ENCODE results near the gene CRY2. TPM values are rescaled to one million over a fixed set of nuclear protein-coding genes. Genes with fewer than 3 reads are reported as not detected.
"Not testable (repeated sequence)": the region's sequence is repeated elsewhere in the genome, so short reads cannot be mapped to it uniquely, and the experiment has no call there.

Gene CRY2
- total RNA-seq, 4 donors from 2014 or later: 42.2 to 73.6 (median 50.2) TPM

DNA sequence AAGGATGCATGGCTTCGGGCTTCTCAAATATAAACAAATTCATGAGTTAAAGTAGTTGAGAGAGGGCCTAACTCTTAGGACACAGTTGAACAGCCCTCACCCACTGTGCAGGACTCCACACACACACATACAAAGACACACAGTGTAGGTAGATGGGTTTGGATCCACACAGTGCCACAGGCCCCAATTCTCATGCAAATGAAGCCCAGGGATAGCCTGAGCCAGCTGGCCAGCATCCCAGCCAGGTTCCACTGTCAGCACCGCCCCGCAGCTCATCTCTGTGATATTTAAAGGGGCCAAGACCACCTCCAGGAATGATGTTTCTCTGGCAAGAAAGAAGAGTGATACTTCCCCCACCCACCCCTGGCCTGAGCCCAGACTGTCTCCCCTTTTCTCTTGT lies 30.7 kb upstream of the CRY2 start:
- Histone ChIP-seq H3K9me3 (no peaks in the 10 kb centered on the region), H3K27me3 (no peaks in the 10 kb centered on the region), H3K36me3 (no peaks in the 10 kb centered on the region), H3K4me3 (no peak overlapping the region), H3K27ac (no peak overlapping the region), H3K4me1 (no peaks in the 10 kb centered on the region)
- in situ Hi-C loops (cut with MboI; ENCODE audit: low pct_ligation_motif_present in 1 of 4, low pct_unique_long_range_greater_than_20kb in 1 of 4, low sequenced_read_pairs in 3 of 4): no loop called here
- DNase-seq: peak; percentile 19
- intact Hi-C loops (cut with DNase I; ENCODE audit: low total_unique reads): no loop called here
- 65 to 100% methylated on average over 1 to 3 of the region's 3 CpGs for WGBS, 2 donors (ENCODE audit: low coverage in 1 of 2)
- TF ChIP-seq, protein P1, sequence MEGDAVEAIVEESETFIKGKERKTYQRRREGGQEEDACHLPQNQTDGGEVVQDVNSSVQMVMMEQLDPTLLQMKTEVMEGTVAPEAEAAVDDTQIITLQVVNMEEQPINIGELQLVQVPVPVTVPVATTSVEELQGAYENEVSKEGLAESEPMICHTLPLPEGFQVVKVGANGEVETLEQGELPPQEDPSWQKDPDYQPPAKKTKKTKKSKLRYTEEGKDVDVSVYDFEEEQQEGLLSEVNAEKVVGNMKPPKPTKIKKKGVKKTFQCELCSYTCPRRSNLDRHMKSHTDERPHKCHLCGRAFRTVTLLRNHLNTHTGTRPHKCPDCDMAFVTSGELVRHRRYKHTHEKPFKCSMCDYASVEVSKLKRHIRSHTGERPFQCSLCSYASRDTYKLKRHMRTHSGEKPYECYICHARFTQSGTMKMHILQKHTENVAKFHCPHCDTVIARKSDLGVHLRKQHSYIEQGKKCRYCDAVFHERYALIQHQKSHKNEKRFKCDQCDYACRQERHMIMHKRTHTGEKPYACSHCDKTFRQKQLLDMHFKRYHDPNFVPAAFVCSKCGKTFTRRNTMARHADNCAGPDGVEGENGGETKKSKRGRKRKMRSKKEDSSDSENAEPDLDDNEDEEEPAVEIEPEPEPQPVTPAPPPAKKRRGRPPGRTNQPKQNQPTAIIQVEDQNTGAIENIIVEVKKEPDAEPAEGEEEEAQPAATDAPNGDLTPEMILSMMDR (IDR thresholded peaks at IDR 0.05): no peak
- TF ChIP-seq POLR2A (IDR thresholded peaks at IDR 0.05) (no peak), POLR2AphosphoS5 (IDR thresholded peaks at IDR 0.05) (no peak), EP300 (IDR thresholded peaks at IDR 0.05; ENCODE audit: low read depth) (no peak)

DNA sequence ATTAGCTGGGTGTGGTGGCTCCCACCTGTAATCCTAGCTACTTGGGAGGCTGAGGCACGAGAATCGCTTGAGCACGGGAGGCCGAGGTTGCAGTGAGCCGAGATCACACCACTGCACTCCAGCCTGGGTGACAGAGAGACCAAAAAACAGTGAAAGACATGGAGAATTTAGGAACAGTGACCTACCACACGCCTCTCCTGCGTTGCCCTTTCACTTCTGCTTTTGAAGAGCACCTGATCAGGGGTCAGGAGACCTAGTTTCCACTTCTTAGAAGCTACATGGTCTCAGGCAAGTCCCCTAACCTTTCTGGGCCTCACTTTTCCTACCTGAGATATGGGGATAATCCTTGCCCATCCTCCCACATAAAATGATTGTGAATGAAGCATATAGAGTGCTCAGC lies 30.1 kb upstream of the CRY2 start:
- TF ChIP-seq, protein P1 (IDR thresholded peaks at IDR 0.05): no peak
- no peak for TF ChIP-seq POLR2AphosphoS5 (IDR thresholded peaks at IDR 0.05)
- no peak for TF ChIP-seq EP300 (IDR thresholded peaks at IDR 0.05; ENCODE audit: low read depth)
- TF ChIP-seq POLR2A (IDR thresholded peaks at IDR 0.05): no peak
- Histone ChIP-seq H3K4me1 (no peaks in the 10 kb centered on the region), H3K9me3 (no peaks in the 10 kb centered on the region), H3K27me3 (no peaks in the 10 kb centered on the region), H3K27ac (no peak overlapping the region), H3K36me3 (no peaks in the 10 kb centered on the region), H3K4me3 (no peak overlapping the region)
- in situ Hi-C loops (cut with MboI; ENCODE audit: low pct_ligation_motif_present in 1 of 4, low pct_unique_long_range_greater_than_20kb in 1 of 4, low sequenced_read_pairs in 3 of 4): no loop called here
- DNase-seq: no peak
- 93 to 100% methylated on average over 5 to 7 of the region's 7 CpGs for whole genome bisulfite sequencing, 2 donors (ENCODE audit: low coverage in 1 of 2)
- intact Hi-C loops (cut with DNase I; ENCODE audit: low total_unique reads): no loop called here

DNA sequence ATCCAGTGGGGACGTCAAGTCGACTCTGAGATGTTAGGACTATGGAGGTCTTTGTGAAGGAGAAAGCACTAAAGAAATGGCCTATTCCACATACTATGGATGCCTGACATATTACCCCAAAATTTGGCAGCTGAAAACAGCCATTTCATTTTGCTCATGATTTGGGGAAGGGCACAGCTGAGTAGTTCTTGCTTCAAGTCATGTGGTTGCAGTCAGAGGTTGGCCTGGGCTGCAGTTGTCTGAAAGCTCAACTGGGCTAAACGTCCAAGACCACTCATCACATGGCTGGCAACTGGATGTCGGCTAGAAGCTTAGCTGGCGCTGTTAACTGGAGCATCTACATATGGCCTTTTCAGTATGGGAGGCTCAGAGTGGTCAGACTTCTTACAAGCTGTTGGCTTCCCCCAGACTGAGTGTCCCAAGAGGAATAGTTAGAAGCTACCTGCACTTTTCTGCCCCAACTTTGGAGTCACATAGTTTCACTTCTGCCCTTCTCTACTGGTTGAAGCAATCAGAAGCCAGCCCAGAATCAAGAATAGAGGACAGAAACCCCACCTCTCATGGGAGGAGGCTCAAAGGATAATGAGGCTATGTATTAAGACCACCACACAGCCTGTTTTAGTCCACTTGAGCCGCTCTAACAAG lies 28.2 kb upstream of the CRY2 start:
- H3K9me3 ChIP-seq: no peaks in the 10 kb centered on the region
- H3K4me3 ChIP-seq: no peak overlapping the region
- in situ Hi-C loops (cut with MboI; ENCODE audit: low pct_ligation_motif_present in 1 of 4, low pct_unique_long_range_greater_than_20kb in 1 of 4, low sequenced_read_pairs in 3 of 4): no loop called here
- no peaks in the 10 kb centered on the region for H3K36me3 ChIP-seq
- no peak for DNase-seq
- H3K27ac ChIP-seq: no peak overlapping the region
- 84 to 100% methylated on average over 1 to 6 of the region's 6 CpGs for WGBS, 2 donors (ENCODE audit: low coverage in 1 of 2)
- H3K4me1 ChIP-seq: no peaks in the 10 kb centered on the region
- intact Hi-C loops (cut with DNase I; ENCODE audit: low total_unique reads): no loop called here
- no peaks in the 10 kb centered on the region for H3K27me3 ChIP-seq
- TF ChIP-seq EP300 (IDR thresholded peaks at IDR 0.05; ENCODE audit: low read depth) (no peak), POLR2AphosphoS5 (IDR thresholded peaks at IDR 0.05) (no peak), POLR2A (IDR thresholded peaks at IDR 0.05) (no peak)
- TF ChIP-seq, protein P1 (IDR thresholded peaks at IDR 0.05): no peak

DNA sequence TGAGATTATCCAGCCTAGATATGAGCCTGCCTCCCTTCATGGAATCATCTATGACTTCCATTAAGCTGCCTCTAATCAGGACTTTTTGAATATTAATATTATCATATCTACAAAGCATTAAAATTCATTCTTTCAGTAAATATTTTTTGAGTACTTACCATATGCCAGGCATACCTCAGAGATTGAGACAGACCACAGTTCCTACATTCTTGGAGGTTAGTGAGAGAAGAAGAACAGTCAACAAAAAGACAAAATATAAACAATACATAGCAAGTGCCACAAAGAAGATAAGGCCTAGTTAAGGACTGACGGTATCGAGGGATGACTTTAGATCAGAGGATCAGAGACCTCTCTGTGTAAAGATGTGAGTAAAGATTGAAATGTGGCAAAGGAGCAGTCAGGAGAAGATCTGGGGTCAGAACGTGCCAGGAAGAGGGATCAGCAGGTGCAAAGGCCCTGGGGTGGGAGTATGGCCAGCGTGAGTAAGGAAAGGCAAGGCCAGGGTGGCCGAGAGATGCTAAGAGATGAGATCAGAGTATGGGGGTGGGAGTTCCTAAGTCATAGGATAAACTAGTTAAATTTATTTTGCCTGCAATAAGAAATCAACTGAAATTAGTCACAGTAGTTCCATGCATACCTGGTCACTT lies 26.9 kb upstream of the CRY2 start:
- DNase-seq: no peak
- Histone ChIP-seq H3K27me3 (no peaks in the 10 kb centered on the region), H3K9me3 (no peaks in the 10 kb centered on the region), H3K4me1 (no peaks in the 10 kb centered on the region), H3K4me3 (no peak overlapping the region), H3K36me3 (no peaks in the 10 kb centered on the region), H3K27ac (no peak overlapping the region)
- intact Hi-C loops (cut with DNase I; ENCODE audit: low total_unique reads): no loop called here
- 94 to 100% methylated on average over 4 to 5 of the region's 5 CpGs for WGBS, 2 donors (ENCODE audit: low coverage in 1 of 2)
- in situ Hi-C loops (cut with MboI; ENCODE audit: low pct_ligation_motif_present in 1 of 4, low pct_unique_long_range_greater_than_20kb in 1 of 4, low sequenced_read_pairs in 3 of 4): no loop called here
- TF ChIP-seq POLR2A (IDR thresholded peaks at IDR 0.05): no peak
- TF ChIP-seq EP300 (IDR thresholded peaks at IDR 0.05; ENCODE audit: low read depth): no peak
- TF ChIP-seq, protein P1 (IDR thresholded peaks at IDR 0.05): no peak
- TF ChIP-seq POLR2AphosphoS5 (IDR thresholded peaks at IDR 0.05): no peak

DNA sequence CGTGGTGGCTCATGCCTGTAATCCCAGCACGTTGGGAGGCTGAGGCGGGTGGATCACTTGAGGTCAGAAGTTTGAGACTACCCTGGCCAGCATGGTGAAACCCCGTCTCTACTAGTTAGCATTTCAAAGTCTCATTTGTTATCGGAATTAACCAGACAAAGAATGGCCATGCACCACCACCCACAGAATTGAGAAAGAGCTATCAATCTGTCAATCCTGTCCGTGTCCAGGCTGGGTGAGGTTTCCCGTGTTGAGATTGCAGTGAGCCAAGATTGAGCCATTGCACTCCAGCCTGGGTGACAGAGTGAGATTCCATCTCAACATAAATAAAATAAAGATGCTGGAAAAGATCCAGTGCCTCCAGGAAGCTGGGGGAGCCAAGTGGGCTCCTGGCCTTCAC lies 20.8 kb upstream of the CRY2 start:
- H3K9me3 ChIP-seq; intact Hi-C loops (cut with DNase I; ENCODE audit: low total_unique reads); H3K36me3 ChIP-seq; in situ Hi-C loops (cut with MboI; ENCODE audit: low pct_ligation_motif_present in 1 of 4, low pct_unique_long_range_greater_than_20kb in 1 of 4, low sequenced_read_pairs in 3 of 4); H3K27ac ChIP-seq; H3K4me1 ChIP-seq; H3K27me3 ChIP-seq; H3K4me3 ChIP-seq; DNase-seq: not testable (repeated sequence)
- 46% methylated on average over 7 of the region's 7 CpGs; no CpG with 5 or more reads in 1 of the 2 donors for WGBS, 2 donors (ENCODE audit: low coverage in 1 of 2)
